NCI-H2107 treated with DMSO at 0.1 percent for 48 hours (cell line): ENCODE results near the gene RDH13.

Experiments
- DNase-seq: peaks from one replicate; lab custom pipeline; 2025; ENCODE audit not compliant: unreplicated experiment; lab: John Stamatoyannopoulos, UW

Gene RDH13

DNA sequence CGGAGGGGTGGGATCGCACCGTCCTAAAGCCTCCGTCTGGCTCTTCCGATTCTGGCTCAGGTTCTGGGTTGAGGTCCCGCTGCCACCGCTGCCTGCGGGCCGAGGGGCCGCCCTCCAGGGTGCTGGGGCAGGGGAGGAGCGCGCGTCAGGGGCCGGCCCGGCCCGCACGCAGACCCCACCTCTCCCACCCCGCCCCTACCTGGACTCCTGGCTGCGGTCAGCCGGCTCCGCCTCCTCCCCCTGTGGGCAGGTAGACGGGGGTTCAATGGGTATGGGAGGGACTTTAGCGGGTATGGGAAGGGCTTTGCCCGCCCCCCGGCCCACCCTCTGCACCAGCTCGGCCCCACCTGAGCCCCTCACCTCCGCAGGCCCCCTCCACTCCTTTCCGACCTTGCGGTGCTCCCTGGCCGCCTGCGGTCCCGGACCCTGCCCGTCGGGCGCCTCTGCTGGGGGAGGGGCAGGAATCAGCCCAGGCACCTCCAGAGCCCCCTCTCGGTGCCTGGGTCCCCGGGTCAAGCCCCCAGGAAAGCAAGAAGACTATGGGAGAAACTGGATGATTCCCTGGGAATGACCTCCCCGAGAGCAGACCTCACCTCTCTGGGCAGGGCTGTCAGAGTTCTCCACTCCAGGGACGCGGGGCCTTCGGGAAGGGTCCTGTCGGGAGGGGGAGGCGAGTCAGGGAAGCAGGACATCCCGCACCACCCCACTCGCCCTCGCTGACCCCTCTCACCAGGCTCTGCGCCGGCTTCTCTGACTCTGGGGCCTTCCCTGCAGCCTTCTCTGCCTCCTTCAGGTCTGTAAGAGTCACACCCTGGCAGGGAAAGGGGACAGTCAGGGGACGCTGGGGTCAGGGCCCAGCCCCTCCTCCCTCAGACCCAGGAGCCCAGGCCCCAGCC lies 29.7 kb upstream of the RDH13 start:
- DNase-seq: no peak

GRCh38 chr19:55091955-55092354 lies 29.0 kb upstream of the RDH13 start:
- no peak for DNase-seq

GRCh38 chr19:55091126-55091910 lies 28.4 kb upstream of the RDH13 start:
- no peak for DNase-seq

GRCh38 chr19:55090564-55090963 lies 27.6 kb upstream of the RDH13 start:
- DNase-seq: no peak

DNA sequence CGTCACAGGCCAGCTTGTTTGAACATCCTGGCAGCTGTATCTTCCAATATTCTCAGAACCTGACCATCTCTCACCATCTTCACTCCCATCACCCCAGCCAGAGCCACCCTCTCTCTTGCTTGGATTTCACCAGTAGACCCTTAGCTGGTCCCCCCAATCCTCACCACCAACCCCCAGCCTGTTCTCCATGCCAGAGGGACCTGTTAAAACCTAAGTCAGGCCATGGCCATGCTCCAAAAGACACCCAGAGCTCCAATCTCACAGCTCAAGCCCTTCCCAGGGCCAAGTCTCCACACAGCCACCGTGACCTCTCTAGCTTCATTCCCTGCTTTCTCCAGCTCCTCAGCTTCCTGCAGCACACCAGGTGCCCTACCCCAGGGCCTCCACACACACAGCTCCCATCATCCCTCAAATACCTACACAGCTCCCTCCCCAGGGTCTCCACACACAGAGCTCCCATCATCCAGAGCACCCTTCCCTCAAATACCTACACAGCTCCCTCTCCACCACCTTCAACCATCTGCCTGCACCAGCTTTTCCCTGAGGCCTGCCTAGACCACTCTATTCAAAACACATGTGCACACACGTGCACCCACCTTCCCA lies 26.5 kb upstream of the RDH13 start:
- DNase-seq: no peak

DNA sequence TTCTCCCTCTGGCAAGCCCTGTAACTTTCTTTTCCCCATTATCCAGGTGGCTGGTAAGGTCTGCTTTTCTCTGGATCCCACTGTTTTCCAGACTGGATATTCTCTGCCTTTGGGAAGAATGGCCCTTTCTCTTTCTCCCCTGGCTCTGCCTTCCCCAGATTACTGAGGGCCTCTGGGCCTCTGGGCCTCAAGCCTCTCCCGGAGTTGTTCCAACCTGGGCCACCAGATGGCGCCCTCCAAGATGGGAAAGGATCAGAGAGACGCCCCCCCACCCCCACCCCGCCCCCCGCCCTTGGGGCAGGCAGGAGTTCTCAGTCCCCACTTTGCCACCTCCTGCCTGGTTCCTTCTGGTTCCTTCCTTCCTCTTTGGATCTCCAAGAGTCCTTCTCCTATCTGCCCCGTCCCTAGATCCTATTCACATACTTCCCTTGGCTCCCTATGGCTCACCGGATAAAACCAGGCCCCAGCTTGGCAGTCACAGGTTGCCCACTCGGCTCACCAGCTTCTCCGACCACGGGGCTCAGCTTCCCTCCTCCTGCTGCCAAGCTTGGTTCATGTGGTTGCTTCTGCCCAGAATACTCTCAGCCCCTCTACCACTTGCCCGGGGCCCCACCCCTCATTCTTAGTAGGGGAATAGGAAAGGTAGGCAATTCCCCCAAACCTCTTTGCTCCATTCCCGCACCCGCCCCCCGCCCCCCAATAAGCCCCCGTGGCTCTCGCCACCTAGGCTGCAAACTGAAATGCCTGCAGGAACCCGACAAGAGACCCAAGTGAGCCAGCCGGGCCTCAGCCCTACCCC lies 25.8 kb upstream of the RDH13 start:
- DNase-seq: no peak

- DNase-seq: no peak
These were observed 25.1 kb upstream of the RDH13 start for GRCh38 chr19:55088021-55088451.

DNA sequence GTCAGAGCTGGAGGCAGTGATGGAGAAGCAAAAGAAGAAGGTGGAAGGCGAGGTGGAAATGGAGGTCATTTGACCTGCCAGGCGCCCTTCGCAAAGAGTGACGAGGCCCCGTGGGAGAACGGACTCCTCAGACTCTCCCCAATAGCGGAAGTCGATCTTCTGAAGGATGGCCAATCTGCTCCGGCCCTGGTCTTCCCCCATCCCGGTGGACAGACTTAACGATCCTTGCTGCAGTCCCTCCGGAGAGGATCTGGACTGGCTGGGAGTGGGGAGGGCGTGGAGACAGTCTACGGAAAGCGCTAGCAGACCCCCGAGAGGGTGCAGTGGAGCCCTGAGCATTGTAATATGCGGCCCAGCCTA lies 24.6 kb upstream of the RDH13 start:
- DNase-seq: no peak

DNA sequence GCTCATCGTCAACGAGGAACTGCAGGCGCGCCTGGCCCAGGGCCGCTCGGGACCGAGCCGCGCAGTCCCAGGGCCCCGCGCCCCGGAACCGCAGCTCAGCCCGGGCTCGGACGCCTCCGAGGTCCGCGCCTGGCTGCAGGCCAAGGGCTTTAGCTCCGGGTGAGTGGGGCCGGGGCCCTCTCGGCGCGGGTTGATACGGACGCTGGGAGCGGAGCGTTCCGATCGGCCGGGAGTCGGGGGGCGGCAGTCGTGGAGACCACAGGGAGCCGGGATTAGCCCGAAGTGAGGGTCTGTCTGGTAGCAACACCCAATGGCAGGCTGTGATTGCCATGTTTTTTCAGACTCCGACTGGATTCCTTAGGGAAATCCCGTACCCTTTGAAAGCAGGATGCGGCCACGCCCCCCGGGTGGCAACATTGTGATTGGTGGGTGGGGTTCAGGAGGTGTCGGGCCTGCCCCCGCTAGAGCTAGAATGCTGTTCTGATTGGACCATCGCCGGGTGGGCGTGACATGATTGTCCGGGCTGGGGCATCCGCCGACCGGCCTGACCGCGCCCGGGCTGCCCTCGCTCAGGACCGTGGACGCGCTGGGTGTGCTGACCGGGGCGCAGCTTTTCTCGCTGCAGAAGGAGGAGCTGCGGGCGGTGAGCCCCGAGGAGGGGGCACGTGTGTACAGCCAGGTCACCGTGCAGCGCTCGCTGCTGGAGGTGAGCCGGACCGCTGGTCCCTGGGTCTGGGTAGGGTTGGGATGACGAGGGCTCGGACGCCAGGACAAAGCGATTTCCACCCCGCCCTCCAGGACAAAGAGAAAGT lies 24.0 kb upstream of the RDH13 start:
- DNase-seq: peak; percentile 6

DNA sequence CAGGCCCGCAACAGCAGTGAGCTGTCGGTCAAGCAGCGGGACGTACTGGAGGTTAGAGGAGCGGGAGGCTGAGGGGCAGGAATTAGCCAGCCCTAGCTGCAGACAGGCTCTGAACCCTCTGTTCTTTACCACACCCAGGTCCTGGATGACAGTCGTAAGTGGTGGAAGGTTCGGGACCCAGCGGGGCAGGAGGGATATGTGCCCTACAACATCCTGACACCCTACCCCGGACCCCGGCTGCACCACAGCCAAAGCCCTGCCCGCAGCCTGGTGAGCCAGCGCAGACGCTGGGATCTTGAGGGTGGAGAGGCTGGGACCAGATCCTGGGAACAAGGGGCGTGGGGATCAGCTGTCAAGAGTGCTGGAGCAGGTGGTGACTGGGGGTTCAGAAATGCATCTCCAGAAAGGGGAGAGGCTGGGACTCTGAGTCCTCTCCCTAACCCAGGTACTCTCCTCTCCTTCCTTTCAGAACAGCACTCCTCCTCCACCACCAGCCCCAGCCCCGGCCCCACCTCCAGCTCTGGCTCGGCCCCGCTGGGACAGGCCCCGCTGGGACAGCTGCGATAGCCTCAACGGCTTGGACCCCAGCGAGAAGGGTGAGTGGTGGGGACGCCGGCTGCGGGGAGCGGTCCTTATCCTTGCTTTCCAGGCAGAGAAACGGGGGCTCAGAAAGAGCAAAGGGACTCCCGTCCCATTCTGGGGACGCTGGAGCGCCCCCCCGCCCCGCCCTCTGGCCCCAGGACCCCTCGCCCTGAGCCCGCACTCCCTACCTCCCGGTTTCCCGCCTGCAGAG lies 23.2 kb upstream of the RDH13 start:
- no peak for DNase-seq

DNA sequence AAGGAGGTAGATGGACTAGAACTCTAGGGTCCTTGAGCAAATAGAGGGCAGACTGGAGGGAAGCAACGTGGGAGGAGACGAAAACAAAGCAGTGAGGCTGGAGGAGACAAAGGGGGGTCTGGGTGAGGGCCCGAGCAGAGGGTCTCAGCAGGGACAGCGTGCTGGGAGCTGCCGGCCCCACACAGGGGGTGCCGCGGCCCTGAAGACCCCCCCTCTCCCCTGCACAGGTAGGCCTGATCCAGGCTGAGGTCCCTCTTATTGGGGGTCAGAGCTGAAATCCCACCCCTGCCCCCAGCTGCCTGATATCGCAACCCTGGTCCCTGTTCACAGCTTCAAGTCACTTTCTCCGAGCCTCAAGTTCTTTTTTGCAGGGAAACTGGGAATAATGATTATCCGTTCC lies 21.5 kb upstream of the RDH13 start:
- no peak for DNase-seq

DNA sequence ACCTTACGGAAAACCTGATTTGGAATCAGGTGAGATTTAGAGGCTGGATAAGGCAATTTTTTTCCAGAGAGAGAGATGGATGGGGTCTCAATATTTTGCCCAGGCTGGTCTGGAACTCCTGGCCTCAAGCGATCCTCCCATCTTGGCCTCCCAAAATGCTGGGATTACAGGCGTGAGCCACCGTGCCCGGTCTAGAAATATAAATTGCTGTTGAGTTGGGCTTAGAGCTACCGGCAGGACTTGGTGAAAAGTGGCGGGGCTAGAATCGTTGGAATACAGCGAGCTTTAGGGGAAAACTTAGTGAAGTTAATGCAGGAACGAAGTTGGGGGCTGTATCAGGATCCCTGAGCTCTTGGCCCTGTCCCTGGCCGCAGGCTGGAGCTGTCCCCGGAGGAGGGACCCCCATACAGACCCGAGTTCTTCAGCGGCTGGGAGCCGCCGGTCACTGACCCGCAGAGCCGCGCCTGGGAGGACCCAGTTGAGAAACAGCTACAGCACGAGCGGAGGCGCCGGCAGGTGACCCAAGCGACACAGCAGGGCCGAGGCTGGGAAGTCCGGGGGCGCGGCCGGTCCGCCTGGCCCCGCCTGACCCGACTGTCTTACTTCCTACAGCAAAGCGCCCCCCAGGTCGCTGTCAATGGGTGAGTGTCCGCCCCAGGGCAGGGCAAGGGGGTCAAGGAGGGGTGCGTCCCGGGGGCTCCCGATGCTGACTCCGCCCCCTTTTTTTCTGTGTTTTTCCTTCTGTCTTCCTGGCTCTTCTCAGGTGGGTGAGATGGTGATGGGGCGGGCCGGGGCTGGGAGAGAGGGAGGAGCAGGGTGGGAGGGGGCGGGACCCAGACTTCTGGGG lies 20.3 kb upstream of the RDH13 start:
- DNase-seq: no peak

DNA sequence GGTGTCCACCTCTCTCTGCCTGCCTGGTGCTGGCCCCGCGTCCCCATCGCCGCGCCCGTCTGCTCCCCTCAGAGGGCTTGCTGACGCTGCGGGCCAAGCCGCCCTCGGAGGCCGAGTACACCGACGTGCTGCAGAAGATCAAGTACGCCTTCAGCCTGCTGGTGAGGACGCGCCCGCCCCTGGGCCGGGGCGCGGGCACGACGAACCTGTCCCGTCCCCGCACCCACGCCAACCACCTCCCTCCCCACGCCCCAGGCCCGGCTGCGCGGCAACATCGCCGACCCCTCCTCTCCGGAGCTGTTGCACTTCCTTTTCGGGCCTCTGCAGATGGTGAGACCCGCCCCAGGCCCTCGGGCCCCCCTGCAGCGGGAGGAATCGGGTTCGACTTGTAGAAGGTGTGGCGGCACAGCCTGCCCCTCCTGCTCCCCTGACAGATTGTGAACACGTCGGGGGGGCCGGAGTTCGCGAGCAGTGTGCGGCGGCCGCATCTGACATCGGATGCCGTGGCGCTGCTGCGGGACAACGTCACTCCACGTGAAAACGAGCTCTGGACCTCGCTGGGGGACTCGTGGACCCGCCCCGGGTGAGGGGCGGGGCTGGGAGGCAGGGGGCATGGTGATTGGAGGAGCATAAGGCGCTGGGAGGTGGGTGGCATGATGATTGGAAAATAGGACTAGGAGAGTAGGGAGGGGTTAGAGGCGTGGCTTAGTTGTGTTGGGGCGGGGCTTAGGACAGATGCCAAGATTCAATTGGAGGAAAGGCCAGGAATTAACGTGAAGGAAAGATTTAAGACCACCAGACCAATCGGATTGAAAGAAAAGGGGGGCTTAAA lies 19.3 kb upstream of the RDH13 start:
- DNase-seq: no peak

DNA sequence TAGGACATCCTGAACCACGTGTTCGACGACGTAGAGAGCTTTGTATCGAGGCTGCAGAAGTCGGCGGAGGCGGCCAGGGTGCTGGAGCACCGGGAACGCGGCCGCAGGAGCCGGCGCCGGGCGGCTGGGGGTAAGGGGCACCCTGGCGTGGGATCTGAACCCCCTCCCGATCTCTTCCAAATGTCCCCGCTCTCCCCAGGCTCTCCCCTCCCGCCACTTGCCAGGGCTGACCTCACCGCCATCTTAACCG lies 18.7 kb upstream of the RDH13 start:
- no peak for DNase-seq

GRCh38 chr19:55080968-55081769 lies 18.2 kb upstream of the RDH13 start:
- no peak for DNase-seq

- DNase-seq: no peak
These were observed 17.4 kb upstream of the RDH13 start for GRCh38 chr19:55080121-55080967.
